ENCODE data around the gene S1PR4. TPM values are rescaled to one million over a fixed set of nuclear protein-coding genes. Genes with fewer than 3 reads are reported as not detected.

S1PR4 gene
- total RNA-seq, 1 donor, result not detected

- Histone ChIP-seq H3K79me2 (ENCODE audit: insufficient read depth, low read length) (no peaks in the 10 kb centered on the region), H4K20me1 (ENCODE audit: insufficient read depth, low read length) (no peaks in the 10 kb centered on the region), H3K4me2 (ENCODE audit: insufficient read depth, low read length) (no peak overlapping the region), H3K27ac (ENCODE audit: low read depth, low read length) (no peak overlapping the region), H3K9me3 (ENCODE audit: low read depth, low read length) (no peaks in the 10 kb centered on the region), H3K27me3 (ENCODE audit: insufficient read depth, low read length) (no peaks in the 10 kb centered on the region), H3K36me3 (ENCODE audit: insufficient read depth, low read length) (no peaks in the 10 kb centered on the region), H2AFZ (ENCODE audit: low read length) (no peak overlapping the region), H3K4me1 (ENCODE audit: insufficient read depth, low read length) (peaks cover 6% of the 10 kb centered on the region), H3K4me3 (ENCODE audit: insufficient read depth, low read length) (no peak overlapping the region)
- TF ChIP-seq CTCF (IDR thresholded peaks at IDR 0.05; ENCODE audit: extremely low read depth, low read depth, low read length), result no peak
- peak; percentile 92 for DNase-seq (ENCODE audit: insufficient read length, low spot score, missing footprints)
These were observed 17.1 kb upstream of the S1PR4 start for GRCh38 chr19:3161453-3161852.

GRCh38 chr19:3162418-3163229 is 15.9 kb upstream of the S1PR4 start:
- TF ChIP-seq CTCF (IDR thresholded peaks at IDR 0.05; ENCODE audit: extremely low read depth, low read depth, low read length), result no peak
- Histone ChIP-seq H2AFZ (ENCODE audit: low read length) (peak overlapping the region; percentile 65), H3K36me3 (ENCODE audit: insufficient read depth, low read length) (no peaks in the 10 kb centered on the region), H3K4me3 (ENCODE audit: insufficient read depth, low read length) (no peak overlapping the region), H4K20me1 (ENCODE audit: insufficient read depth, low read length) (no peaks in the 10 kb centered on the region), H3K9me3 (ENCODE audit: low read depth, low read length) (no peaks in the 10 kb centered on the region), H3K27me3 (ENCODE audit: insufficient read depth, low read length) (no peaks in the 10 kb centered on the region), H3K4me2 (ENCODE audit: insufficient read depth, low read length) (peak overlapping the region; percentile 36), H3K79me2 (ENCODE audit: insufficient read depth, low read length) (no peaks in the 10 kb centered on the region), H3K27ac (ENCODE audit: low read depth, low read length) (no peak overlapping the region), H3K4me1 (ENCODE audit: insufficient read depth, low read length) (peaks cover 6% of the 10 kb centered on the region)
- DNase-seq (ENCODE audit: insufficient read length, low spot score, missing footprints), result peak; percentile 70

GRCh38 chr19:3163230-3163886 is 15.2 kb upstream of the S1PR4 start:
- Histone ChIP-seq H3K4me1 (ENCODE audit: insufficient read depth, low read length) (peaks cover 6% of the 10 kb centered on the region), H3K9me3 (ENCODE audit: low read depth, low read length) (no peaks in the 10 kb centered on the region), H4K20me1 (ENCODE audit: insufficient read depth, low read length) (no peaks in the 10 kb centered on the region), H3K36me3 (ENCODE audit: insufficient read depth, low read length) (no peaks in the 10 kb centered on the region), H2AFZ (ENCODE audit: low read length) (peak overlapping the region; percentile 65), H3K4me3 (ENCODE audit: insufficient read depth, low read length) (no peak overlapping the region), H3K79me2 (ENCODE audit: insufficient read depth, low read length) (no peaks in the 10 kb centered on the region), H3K27me3 (ENCODE audit: insufficient read depth, low read length) (no peaks in the 10 kb centered on the region), H3K4me2 (ENCODE audit: insufficient read depth, low read length) (peak overlapping the region; percentile 36), H3K27ac (ENCODE audit: low read depth, low read length) (no peak overlapping the region)
- TF ChIP-seq CTCF (IDR thresholded peaks at IDR 0.05; ENCODE audit: extremely low read depth, low read depth, low read length), result peak; percentile 92
- peak; percentile 94 for DNase-seq (ENCODE audit: insufficient read length, low spot score, missing footprints)

GRCh38 chr19:3163943-3164342 is 14.6 kb upstream of the S1PR4 start:
- Histone ChIP-seq H3K27me3 (ENCODE audit: insufficient read depth, low read length) (no peaks in the 10 kb centered on the region), H3K9me3 (ENCODE audit: low read depth, low read length) (no peaks in the 10 kb centered on the region), H3K4me2 (ENCODE audit: insufficient read depth, low read length) (no peak overlapping the region), H3K27ac (ENCODE audit: low read depth, low read length) (no peak overlapping the region), H3K36me3 (ENCODE audit: insufficient read depth, low read length) (no peaks in the 10 kb centered on the region), H3K4me3 (ENCODE audit: insufficient read depth, low read length) (no peak overlapping the region), H4K20me1 (ENCODE audit: insufficient read depth, low read length) (no peaks in the 10 kb centered on the region), H2AFZ (ENCODE audit: low read length) (no peak overlapping the region), H3K79me2 (ENCODE audit: insufficient read depth, low read length) (no peaks in the 10 kb centered on the region), H3K4me1 (ENCODE audit: insufficient read depth, low read length) (peaks cover 6% of the 10 kb centered on the region)
- no peak for DNase-seq (ENCODE audit: insufficient read length, low spot score, missing footprints)
- TF ChIP-seq CTCF (IDR thresholded peaks at IDR 0.05; ENCODE audit: extremely low read depth, low read depth, low read length), result no peak
